NCI-H1105 (cell line): ENCODE measurements around the gene CEACAM16.
A peak's percentile ranks its signal among the peaks of the same experiment; 100 is the strongest.

Experiments used
- DNase-seq: peaks from one replicate; lab custom pipeline; 2025; lab: John Stamatoyannopoulos, UW

Gene CEACAM16

DNA sequence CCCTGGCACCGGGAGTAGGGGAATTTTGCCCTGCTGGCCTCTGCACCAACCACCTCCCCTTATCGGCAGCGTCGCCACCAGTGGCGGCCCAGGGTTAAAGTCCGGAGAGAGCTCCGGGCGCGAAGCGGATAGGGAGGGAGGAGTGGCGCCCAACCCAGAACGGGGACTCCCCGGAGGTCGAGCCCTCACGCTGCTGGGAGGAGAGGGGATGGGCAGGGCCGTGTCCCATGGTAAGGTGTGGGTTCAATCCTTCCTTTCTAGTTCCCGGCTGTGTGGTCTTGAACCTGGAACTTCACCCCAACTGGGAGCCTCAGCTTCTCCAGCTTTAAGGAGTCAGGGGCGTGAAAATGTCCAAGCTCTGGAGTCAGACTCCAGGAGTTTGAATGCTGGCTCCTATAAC, 26.3 kb downstream of the CEACAM16 start:
- no peak for DNase-seq

DNA sequence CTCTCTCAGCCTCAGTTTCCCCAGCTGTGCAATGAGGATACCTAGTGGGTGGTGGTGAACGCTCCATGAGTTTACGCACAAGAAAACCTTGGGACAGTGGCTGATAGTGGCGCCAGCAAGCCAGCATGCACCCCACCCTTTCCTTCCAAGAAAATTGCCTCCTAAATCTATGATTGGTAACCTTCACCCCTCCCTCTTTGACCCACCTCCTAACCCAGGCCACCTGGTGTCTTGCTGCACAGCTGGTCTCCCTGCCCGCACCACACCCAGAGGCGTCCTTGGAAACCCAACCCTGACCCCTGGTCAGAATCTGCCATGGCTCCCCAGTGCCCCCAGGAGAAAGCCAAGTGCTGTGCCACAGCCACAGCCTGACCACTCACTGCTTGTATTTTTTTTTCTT, 26.7 kb downstream of the CEACAM16 start:
- no peak for DNase-seq

DNA sequence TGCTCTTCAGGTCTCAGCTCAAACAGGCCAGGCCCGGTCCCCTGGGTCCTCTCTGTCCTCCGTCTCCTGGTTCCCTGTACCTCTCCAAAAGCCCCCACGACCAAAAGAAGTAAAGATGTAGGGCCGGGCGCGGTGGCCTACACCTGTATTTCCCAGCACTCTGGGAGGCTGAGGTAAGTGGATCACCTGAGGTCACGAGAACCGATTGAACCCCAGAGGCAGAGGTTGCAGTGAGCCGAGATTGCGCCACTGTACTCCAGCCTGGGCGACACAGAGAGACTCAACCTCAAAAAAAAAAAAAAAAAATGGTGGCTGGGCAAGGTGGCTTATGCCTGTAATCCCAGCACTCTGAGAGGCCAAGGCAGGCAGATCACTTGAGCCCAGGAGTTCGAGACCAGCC, 27.5 kb downstream of the CEACAM16 start:
- DNase-seq = no peak

DNA sequence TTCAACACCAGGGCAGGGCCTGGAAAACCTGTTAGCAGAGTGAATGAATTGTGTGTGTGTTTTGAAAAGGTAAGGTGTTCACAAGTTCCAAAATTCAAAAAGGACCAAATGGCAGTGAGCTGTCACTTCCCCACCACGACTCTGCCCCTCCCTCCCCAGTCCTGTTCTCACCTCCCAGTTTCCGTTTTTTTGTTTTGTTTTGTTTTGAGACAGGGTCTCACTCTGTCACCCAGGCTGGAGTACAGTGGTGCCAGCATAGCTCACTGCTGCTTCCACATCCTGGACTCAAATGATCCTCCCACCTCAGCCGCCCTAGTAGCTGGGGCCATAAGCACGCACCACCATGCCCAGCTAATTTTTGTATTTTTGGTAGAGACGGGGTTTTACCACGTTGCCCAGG, 29.2 kb downstream of the CEACAM16 start:
- DNase-seq = no peak

DNA sequence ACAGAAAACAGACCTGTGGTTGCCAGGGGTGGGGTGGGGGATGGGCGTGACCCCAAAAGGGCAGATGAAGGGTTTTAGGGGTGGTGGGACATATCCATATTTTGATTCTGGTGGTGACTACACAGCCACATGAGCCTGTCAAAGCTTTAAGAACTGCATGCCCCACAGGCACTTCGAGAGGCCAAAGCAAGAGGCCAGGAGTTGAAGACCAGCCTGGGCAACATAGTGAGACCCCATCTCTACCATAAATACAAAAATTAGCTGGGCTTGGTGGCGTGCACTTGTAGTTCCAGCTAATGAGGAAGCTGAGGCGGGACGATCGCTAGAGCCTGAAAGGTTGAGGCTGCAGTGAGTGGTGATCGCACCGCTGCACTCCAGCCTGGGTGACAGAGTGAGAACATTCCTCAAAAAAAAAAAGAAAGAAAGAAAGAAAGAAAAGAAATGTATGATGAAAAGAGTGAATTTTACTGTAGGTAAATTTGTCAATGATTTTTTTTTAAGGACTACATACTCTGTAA, 30.6 kb downstream of the CEACAM16 start:
- DNase-seq = no peak

DNA sequence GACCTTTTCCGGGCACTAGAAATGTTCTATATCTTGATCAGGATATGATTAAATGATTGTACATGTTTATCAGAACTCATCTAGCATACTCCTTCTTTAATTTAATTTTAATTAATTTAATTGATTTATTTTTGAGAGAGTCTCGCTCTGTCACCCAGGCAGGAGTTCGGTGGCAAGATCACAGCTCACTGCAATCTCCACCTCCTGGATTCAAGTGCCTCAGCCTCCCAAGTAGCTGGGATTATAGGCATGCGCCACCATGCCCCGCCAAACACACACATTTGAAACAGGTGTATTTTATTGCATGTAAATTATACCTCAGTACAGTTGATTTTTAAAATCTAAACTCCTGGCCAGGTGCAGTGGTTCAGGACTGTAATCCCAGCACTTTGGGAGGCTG, 32.1 kb downstream of the CEACAM16 start:
- no peak for DNase-seq

DNA sequence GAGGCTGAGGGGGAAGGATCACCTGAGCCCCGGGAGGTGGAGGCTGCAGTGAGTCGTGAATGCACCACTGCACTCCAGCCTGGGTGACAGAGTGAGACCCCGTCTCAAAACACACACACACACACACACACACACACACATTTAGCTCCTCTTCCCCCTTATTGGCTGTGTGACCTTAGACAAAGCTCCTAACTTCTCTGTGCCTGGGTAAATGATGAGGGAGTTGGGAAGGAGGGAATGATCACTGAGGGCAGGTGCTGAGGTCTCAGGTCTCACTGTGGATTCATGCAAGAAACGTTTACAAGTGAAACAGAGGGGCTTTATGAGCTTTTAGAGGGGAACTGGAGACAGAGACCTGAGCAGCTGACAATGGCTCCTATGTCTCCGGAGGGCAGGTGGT, 32.7 kb downstream of the CEACAM16 start:
- DNase-seq = no peak

DNA sequence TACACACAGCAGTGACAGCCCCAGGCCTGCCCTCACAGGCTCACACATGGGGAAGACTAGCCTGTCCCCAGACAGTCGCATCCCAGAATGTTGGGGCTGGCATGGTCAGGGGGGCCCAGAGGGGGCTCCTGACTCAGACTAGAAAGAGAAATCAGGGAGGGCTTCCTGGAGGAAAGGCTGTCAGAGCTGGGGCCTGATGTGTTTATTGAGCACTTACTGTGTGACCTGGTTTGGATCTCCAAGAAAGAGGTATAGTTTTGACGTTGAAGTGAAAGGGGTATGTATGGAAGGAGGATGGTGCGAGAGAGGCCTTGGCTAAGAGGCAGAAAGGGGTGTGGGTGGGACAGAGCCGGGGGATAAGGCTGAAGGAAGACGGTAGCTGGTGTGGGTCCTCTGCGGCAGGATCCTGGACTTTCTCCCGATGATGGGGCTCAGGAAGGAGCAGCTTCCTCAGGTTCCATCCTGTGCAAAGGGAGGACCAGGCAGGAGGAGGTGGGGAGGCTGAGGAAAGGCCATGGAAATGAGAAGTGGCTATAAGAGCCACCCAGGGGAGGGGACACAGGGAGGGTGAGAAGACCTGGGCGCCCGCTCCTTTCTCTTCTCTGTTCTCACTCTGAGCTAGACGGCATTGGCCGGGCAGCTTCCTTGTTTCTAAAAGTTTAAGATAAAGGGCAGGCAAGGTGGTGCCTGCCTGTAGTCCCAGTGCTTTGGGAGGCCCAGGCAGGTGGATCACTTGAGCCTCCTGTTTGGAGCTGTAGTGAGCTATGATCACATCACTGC, 33.5 kb downstream of the CEACAM16 start:
- DNase-seq = no peak

DNA sequence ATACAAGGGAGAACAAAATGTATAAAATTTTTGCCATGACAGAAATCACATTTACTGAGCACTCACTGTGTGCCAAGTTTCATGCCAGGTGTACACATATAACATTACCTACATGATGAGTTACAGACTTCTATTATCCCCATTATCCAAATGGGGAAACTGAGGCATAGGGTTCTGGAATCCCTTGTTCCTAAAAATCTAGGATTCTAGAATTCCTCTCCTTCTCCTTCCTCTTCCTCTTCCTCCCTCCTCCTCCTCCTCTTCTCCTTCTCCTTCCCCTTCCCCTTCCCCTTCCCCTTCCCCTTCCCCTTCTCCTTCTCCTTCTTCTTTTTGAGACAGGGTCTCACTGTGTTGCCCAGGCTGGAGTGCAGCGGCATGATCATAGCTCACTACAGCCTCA, 35.4 kb downstream of the CEACAM16 start:
- DNase-seq = no peak

DNA sequence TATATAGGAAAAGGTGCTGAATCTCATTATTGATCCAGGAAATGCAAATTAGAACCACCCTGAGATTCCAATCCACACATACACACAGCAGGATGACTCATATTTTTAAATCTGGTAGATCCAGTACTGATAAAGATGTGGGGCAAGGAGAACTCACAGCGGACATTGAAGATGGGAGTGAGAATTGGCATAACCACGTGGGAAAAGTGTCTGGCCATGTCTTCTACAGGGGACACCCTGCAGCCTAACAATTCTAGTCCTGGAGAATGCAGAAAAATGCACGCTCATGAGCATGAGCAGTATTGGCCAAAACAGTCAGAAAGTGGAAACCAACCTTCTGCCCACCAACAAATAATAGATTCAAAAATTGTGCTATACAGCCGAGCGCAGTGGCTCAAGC, 36.1 kb downstream of the CEACAM16 start:
- DNase-seq = no peak

DNA sequence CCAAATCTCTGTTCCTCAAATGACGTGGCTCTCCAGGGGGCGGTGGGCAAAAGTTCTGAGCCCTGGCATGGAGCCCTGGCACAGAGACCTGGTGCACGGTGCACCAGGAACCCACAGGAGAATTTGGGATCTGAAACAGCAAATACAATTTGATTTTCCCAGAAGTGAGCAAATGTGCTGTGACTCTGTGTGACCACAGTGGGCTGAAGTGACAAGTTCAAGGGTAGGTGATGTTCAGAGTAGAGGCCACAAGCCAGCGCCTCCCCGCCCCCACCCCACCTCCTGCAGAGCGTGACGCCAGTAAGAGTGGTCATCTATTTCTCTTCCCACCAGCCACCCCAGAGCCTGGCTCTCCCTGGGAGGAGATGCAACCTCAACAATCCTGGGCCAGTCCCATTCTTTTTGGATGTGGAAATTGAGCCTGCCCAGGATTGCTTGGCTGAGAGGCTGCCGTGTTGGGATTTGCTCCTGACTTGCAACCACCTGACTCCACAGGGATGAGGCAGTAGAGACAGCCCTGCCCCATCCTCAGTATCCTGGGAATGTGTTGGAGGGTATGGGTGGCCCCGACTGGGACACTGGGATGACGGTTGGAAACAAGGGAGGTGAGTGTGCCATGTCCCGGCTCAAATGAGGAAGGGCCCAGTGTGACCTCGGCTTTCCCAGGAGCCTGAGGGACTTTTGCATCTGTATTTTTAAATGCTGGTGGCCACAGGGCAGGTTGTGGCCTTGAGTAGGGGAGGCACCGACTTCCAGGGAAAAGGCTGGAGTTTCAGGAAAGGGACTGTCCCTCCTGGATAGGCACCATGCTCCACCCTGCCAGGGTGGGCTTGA, 38.5 kb downstream of the CEACAM16 start:
- no peak for DNase-seq

DNA sequence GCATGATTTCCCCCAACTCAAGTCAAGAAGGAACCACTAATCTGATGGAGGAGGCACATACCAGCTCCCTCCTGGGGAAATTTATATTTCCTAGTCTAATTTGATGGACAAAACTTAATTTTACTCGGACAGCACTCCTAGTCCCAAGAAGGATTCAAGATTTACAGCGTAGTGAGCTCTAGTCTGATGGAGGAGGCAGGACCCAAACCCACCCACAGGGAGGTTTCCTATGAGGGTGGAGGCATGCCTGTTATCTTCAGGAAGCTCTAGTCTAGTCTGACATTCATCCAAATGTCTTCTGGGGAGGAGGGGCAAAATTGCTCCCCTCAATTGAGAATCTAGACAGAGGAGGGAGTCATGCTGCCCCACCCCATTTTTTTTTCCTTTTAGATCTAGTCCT, 39.2 kb downstream of the CEACAM16 start:
- no peak for DNase-seq

DNA sequence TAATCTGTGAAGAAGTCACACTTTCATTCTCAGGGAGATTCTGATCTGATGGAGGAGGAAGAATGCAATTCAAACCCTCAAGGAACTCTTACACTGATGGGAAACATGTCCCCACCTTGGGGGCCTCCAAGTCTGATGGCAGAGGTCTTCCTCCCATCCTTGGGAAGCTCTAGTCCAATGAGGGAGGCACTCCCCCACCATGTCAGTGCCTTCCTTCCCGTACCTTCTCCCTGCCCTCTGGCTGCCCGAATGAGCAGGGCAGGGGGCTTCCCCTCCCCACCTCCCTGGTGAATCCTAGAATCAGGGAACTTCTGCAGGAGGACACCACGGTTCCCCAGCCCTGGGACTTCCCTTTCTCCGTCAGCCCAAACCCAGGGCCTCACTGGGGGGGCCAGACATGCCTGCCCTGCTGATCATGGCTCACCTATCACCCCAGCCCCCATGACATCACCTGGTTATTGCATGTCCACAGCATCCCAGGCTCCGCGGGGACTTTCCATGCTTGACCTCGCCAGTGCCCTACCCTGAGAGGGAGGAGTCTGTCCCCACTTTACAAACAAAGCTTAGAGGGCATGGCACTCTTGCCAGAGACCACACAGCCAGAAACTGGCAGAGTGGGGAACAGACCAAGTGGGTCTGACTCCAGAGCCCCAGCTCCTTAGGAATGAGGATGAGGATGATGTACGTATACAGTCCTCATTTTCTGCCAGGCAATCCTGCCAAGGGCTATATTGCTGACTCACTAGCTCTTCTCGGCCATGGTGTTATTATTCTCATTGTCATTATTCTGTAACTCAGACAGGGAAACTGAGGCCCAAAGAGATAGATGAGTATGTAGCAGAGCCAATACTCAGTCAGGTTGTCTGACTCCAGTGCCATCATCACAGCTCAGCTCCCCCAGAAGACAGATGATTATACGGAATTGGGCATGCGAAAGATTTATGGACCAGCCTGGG, 39.9 kb downstream of the CEACAM16 start:
- no peak for DNase-seq

DNA sequence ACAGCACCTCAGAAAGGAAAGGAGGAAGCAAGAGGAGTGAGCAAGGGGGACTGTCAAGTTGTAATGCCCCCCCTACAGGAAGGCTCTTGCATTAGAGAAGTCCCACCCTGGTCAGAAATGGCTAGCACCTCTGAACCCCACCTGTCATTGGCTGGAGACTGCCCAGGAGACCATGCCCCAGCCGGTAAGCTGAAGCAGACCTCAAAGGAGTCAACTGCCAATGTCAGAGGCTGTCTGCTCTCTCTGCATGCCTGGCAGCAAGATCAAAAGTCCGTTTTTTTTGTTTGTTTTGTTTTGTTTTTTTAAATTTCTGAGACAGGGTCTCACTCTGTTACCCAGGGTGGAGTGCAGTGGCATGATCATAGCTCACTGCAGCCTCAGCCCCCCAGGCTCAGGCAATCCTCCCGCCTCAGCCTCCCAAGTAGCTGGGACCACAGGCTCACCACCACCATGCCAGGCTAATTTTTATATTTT, 41.4 kb downstream of the CEACAM16 start:
- no peak for DNase-seq

DNA sequence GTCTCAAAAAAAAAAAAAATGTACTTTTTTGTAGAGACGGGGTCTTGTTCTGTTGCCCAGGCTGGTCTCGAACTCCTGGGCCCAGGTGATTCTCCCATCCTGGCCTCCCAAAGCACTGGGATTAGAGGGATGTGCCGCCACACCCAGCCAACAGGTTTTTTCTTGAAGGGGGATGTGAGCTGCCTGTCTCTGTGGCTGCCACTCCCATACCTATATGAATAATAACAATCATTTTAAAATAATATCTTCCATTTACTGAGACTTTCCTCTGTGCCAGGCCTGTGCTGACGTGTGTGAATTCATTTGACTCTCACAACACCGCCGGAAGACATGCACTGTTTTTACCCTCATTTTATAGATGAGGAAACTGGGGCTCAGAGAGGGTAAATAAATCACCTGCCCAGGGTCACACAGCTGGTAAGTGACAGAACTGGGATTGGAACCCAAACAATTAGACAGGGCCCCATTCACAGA, 42.3 kb downstream of the CEACAM16 start:
- DNase-seq = no peak

DNA sequence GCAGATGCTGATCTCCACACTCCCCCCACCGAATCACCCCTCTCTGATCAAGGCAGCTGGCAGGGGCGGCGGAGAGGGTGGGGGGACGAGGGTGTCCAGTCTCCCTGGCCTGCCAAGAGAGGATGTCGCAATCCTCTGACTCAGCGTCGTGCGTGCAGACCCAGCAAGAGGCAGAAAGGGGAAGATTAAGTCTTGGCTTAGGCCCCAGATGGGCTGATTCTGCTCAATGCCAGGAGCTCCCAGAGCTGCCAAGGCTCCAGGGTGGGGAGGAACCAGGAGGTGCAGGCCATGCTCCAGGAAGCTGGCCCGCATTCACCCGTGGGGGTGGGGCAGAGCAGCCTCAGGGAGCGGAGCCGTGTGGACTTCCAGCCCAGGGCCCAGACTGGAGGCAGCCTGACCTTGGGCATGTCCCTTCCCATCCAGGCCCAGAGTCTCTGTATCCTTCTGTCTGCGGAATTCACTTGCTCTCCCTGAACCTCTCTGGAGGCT, 42.9 kb downstream of the CEACAM16 start:
- peak; percentile 59 for DNase-seq

DNA sequence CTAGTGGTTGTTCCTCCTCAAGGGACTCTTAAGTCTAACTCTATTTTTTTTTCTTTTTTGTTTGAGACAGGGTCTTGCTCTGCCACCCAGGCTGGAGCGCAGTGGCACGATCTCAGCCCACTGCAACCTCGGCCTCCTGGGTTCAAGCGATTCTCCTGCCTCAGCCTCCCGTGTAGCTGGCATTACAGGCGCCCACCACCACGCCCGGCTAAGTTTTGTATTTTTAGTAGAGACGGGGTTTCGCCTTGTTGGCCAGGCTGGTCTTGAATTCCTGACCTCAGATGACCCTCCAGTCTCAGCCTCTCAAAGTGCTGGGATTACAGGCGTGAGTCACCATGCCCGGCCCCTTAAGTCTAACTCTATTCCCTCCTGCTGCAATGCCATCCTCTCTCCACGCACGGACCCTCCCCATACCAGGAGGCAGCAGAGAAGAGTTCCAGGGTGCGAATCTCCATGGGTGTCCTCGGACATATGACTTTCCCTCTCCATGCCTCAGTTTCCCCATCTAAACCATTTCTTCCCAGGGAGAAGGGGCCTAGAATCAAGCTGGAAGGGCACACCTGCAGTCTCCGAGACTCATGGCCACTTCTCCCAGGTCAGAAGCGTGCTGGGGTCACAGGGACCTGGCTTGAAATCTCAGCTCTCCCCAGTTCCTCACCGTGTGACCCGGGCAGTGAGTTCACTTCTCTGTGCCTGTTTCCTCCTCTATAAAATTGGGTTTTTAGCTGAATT, 43.5 kb downstream of the CEACAM16 start:
- DNase-seq = no peak

DNA sequence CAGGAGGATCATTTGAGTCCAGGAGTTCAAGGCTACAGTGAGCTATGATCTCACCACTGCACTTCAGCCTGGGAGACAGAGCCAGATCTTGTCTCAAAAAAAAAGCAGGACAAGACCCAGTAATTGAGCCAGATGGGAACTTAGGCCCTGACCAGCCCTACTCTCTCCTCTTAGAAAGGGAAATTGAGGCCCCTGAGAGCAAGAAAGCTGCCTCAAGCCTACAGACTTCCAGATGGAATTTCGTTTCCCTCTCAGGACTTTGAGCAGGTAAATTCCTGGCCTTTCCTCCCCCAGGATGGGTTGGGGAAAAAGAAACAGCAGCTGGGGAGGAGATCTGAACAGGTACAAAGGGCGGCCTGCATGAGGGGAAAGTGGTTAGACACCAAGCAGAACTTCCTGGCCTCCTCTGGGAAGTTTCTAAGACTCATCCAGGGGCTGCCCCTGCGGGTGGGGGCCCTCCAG, 46.0 kb downstream of the CEACAM16 start:
- DNase-seq = no peak

DNA sequence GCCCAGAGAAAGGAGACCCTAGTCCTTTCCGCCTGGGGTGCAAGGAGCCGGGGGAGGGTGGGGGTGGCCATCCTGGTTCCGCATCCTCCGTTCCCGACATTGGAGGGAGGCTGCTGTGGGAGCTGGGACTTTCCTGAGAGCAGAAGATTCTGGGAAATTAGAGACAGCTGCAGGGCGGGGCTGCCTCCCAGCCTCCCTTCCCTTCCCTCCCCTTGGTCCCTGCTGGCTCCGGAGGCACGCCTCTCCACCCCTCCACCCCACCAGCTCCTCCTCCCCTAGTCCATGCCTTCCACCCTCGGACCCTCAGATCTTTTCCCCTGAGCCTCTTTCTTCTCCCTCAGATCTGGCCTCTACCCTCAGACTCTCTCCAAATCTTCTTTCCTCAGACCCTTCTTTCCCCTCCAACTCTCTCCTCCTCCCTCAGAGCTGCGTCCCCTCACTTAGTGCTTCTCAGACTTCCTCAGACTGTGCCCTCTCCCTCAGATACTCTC, 46.4 kb downstream of the CEACAM16 start:
- DNase-seq = no peak

DNA sequence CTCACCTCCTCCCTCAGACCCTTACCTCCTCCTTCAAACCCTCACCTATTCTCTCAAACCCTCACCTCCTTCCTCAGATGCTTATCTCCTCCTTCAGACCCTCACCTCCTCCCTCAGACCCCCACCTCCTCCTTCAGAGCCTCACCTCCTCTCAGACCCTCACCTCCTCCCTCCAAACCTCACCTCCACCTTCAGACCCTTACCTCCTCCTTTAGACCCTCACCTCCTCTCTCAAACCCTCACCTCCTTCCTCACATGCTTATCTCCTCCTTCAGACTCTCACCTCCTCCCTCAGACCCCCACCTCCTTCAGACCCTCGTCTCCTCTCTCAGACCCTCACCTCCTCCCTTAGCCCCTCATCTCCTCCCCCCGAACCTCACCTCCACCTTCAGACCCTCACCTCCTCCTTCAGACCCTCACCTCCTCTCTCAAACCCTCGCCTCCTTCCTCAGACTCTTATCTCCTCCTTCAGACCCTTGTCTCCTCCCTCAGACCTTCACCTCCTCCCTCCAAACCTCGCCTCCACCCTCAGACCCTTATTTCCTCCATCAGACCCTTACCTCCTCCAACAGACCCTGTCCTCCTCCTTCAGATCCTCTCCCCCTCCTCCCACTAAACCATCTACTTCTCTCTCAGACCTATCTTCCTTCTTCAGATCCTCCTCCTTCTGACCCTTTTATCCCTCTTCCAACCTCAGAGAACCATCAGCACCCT, 47.1 kb downstream of the CEACAM16 start:
- DNase-seq = no peak
